CD1c-positive myeloid dendritic cell (primary cell): ENCODE results near the gene F5.
A peak's percentile ranks its signal among the peaks of the same experiment; 100 is the strongest.
"Not testable (repeated sequence)": the region's sequence is repeated elsewhere in the genome, so short reads cannot be mapped to it uniquely, and the experiment has no call there.

ENCODE experiments used
- DNase-seq: peaks from one replicate; pipeline ENCODE4 v3.0.0-alpha.2; 2016; ENCODE audit errors: extremely low spot score

Gene F5

GRCh38 chr1:169511316-169512005 lies 74.8 kb downstream of the F5 start:
- no peak for DNase-seq

- no peak for DNase-seq
Measured at GRCh38 chr1:169510060-169510459, 76.2 kb downstream of the F5 start.

- no peak for DNase-seq
Measured at GRCh38 chr1:169509354-169509753, 76.9 kb downstream of the F5 start.

GRCh38 chr1:169508432-169509338 lies 77.6 kb downstream of the F5 start:
- DNase-seq, result no peak

- DNase-seq, result no peak
Measured at GRCh38 chr1:169507413-169507812, 78.9 kb downstream of the F5 start.

- DNase-seq, result not testable (repeated sequence)
Measured at GRCh38 chr1:169503601-169504000, 82.7 kb downstream of the F5 start.

GRCh38 chr1:169499807-169500206 lies 86.5 kb downstream of the F5 start:
- DNase-seq, result no peak

- no peak for DNase-seq
Measured at GRCh38 chr1:169497317-169497716, 89.0 kb downstream of the F5 start.

GRCh38 chr1:169495916-169496315 lies 90.4 kb downstream of the F5 start:
- no peak for DNase-seq

- no peak for DNase-seq
Measured at GRCh38 chr1:169495046-169495775, 91.1 kb downstream of the F5 start.

DNA sequence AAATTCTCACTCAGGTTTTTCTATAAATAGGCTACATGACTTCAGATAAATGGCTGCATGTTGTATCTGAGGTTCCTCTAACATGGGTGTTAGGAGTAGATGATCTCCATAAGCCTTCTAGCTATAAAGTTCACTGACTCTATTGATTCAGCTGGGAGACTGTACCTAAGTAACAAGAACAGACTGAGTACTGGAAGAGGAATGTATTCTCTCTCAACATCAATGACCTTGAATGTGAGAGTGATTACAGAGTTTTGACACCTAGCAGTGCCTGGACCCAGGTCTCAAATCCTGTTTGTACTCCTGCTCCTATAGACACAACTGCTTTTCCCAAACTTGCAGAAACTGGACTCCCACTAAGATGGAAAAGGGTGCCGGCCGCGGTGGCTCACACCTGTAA lies 91.9 kb downstream of the F5 start:
- DNase-seq, result no peak

DNA sequence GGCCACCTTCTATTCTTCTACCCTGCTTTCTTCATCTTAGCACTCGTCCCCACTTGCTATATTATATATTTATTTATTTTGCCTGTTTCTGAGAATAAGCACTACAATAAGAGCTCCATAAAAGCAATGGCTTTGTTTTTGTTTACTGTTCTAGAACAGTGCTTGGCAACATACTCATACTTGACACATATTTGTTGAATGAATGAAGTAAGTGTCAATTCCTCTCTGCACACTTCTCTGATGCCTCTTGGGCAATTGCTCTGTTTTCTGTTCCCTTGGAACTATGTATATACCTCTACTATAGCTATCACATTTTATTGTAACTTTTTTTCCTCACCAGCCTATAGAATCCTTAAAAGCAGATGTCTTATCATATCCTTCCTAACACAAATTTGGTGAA lies 93.0 kb downstream of the F5 start:
- DNase-seq, result no peak

DNA sequence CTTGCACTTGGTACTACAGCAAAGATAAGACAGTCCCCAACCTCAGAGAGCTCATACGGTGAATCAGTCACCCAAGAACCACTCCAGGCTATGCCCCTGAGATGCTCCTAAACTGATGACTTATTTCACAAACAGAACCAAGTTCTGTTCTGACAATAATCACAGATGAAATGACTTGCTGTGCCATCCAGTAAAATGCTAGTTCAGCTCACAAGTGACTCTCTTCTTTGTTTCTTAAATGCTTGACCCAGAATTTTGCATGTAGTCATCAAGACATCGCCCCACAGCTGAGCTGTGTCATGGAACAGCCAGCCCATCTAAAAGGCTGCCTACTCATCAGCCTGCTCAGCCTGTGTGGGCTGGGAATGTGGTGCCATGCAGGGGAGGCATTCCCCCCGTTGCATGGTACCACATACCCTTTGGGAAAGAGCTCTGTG lies 94.4 kb downstream of the F5 start:
- no peak for DNase-seq

DNA sequence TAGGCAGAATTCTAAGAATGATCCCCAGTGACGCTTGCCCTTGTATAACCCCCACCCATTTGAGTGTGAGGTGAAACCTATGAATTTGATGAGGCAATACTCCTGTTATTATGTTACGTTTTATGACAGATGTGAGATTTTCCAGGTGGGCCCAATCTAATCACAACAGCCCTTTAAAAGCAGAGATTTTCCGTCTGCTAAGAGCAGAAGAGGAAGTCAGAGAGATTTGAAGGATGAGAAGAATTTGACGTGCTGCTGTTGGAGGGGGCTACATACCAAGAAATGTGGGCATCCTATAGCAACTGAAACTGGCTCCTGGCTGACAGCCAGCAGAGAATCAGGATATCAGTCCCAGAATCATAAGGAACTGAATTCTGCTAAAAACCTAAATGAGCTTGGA lies 98.1 kb downstream of the F5 start:
- DNase-seq, result no peak

DNA sequence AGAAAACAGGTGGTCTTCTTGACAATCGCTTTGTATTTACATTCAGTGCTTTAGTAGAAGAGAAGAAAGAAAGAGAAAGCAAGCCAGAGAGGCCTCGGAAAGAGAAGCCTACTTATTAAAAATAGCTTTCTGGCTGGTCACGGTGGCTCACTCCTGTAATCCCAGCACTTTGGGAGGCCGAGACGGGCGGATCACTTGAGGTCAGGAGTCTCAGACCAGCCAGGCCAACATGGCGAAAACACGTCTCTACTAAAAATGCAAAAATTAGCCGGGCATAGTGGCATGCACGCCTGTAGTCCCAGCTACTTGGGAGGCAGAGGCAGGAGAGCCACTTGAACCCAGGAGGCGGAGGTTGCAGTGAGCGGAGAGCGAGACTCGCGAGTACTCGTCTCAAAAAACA lies 98.7 kb downstream of the F5 start:
- DNase-seq, result no peak

- no peak for DNase-seq
Measured at GRCh38 chr1:169487133-169487532, 99.1 kb downstream of the F5 start.

GRCh38 chr1:169486281-169487051 lies 99.8 kb downstream of the F5 start:
- DNase-seq, result peak; percentile 29

DNA sequence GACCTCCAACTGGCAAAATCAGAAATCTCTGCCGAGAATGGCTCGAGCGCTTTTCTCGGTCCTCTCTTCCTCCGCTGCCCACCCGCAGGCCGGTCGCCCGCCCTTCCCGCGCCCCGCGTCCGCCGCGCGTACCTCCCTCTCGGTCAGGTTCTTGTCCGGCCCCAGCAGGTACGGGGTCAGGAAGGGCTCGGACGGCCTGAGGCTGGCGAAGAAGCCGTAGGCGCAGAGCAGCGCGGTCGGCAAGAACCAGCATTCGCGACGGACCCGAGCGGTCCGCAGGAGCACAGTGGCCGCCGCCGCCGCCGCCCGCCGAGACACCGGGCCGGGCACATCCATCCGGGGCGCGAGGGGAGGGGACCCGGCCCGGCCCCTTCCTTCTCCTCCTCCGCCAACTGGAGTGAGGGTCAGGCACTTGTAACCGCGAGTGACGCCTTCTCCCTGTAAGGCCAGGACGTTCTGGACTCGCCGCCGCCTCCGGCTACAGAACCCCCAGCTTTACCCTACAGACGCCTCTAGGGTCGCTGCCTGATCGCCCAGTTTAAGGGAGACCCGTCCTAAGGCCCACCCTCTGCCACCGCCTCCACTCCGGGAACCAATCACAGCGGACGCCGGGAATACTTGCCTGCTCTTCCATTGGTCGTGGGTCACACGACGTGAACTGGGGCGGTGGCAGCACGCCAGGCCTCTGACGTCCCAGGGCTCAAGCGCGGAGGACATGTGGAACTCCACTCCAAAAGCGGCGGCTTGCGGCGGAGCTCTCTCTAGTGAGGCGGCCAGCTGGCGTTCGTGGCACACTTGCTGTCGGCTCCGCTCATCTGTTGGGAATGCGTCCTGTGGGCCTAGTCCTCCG lies 100.6 kb downstream of the F5 start, which contains the start of gene SLC19A2:
Gene SLC19A2 (minus strand): TSS at position 514 of the 850 bp plus-strand sequence. CDS start 178 bp downstream, at position 336.
- DNase-seq, result peak; percentile 99

DNA sequence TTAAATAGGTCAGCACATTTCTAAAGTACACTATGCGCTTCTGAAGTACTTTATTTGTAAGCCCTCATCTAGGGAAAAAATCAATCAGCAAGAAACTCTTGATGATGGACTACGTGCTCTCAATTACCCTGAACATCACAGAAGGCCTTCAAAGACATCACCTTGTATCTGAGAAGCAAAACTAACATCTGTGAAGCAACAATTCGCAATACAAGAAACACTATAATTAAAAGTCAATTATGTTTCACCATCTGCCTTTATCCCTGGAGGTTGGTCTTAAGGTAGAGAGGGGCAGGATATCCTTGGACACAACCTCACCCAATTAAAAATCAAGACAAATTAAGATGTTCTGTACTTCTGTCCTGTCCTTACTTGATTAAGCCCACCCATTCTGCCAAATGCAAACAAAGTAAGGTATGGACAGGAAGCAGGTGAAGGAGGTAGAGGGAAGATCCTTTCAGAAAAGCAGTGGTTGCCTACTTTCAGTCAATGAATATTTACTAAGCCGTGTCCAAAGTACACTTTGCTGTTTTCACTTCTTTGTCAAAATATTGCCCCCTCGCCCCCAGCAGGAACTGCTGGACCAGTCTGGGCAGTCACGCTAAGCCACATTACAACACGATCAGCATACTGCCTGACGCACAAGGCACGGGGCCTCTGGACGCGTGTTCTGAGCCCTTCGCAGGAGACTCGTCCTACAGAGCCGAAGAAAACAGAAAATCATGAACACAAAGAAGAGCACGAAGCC lies 101.4 kb downstream of the F5 start:
- peak; percentile 78 for DNase-seq

DNA sequence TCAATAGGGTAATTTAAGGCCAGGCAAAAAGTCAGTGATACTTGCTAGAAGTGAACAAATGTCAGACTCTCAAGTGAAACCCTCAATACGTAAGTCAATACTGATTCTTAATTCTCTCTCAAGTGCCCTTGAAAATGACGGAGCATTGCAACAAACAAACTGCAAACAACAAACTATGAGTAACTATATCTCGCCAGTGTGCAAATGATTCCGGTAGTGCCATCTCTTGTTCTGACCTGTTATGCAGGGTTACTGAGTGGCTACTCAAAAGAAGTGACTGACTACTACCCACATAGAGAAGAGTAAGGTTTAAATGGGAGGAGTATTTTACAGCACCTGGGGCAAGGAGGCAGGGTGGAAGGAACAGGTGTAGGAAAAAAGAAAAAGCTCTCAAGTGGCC lies 102.2 kb downstream of the F5 start:
- no peak for DNase-seq
